RCC 7860 (cell line): ENCODE results near the gene MGAT3.

Experiments used
- DNase-seq: peaks from one replicate; pipeline ENCODE4 v3.0.0-alpha.2; 2015; ENCODE audit warnings: low spot score
- FAIRE-seq: peaks from 2 replicates; lab custom pipeline; 2012; peaks lifted over from hg19 to GRCh38; lab: Jason Lieb, UNC

MGAT3 gene

DNA sequence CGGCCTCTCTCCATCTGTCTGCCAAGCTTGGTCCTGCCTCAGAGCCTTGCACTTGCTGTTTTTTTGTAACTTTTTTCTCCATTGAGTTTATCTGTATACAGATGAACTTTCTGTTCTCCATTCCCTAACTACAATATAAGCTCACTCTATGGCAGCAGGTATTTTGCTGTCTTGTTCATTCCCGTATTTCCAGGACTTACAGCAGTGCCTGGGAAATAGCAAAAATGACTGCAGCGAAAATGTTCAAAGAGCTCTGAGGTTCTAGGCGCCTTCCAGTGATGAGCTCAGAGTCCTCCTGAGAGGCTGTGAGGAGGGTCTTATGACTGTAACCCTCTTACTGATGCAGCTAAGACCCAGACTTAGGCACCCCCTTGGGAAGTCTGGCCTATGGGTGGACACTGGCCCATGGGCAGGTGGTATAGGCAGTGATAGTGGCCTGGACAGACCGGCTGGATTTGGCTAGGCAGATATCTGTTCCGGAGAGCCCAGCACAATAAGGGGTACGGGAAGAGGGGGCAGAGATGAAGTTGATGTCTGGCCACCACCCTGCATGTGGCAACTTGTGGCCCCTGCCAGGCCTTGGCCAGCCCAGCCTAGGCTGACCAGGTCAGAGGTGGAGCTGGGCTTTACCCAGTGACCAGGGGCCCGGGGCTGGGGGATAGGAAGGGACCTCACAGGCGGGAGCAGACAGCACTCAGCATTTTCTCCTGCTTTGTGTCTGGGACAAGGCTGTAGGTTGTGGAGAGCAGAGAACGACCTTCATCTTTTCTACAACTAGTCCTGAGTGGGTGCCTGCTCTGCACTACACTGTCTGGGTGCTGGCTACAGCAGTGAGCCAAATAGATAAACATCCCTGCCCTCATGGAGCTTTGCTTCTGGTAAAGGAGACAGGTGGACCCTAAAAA is 68.2 kb downstream of the MGAT3 start:
- no peak for DNase-seq
- FAIRE-seq: no peak

DNA sequence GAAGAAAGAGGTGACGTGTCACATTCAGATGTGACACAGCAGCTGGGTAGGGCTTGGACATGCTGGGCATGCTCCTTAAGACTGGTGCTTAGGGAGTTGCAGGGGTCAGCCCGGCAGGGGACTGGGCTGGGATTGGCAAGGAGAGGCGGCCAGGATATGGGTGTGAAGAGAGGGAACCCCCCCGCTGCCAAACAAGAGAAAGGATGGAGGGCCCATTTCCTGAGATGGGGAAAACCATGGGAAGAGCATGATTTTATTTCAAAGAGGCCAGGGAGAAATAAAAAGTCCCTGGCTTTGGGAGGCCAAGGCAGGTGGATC is 68.8 kb downstream of the MGAT3 start:
- no peak for DNase-seq
- FAIRE-seq: no peak

DNA sequence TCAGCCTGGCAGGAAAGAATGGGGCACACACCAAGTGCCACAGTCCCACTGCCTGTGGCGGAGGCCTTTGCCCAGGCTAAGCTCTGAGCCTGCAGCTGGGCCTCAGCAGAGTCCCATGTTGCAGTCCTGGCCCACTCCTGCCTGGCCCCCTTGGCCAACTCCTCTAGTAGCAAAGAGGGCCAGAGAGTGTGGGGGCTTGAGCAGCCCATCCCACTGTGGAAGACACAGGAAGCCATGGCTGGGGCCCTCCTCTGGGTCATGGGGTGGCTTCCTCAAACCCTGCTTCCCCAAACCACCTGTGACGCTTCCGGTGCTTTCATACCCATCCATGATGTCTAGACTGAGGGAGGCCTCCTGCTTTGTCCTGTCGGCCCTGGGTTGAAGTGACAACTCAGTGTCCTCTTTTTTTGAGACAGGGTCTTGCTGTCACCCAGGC is 69.9 kb downstream of the MGAT3 start:
- FAIRE-seq (no peak), DNase-seq (no peak)

DNA sequence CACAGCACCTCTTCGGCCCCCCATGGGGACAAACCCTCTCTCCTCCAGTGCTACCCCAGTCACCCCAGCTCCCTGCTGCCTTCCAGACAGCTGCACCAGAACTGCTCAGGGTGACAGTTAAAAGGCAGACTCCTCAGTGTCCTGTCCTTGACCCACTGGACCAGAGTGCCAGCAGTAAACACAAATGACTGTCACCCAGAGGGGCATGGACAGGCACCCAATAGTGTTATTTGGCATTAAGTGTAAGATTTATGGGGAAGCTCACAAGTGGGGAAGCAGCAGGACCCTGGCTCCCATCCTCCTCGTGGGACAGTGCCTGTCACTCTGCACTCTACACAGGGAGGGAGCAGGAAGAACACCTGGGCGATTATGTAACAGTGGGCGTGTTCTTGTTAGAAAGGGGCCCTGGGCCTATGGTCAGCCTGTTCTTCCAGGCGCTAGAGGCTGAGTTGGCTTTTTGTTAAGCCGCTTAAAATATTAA is 70.7 kb downstream of the MGAT3 start:
- DNase-seq (no peak), FAIRE-seq (no peak)

DNA sequence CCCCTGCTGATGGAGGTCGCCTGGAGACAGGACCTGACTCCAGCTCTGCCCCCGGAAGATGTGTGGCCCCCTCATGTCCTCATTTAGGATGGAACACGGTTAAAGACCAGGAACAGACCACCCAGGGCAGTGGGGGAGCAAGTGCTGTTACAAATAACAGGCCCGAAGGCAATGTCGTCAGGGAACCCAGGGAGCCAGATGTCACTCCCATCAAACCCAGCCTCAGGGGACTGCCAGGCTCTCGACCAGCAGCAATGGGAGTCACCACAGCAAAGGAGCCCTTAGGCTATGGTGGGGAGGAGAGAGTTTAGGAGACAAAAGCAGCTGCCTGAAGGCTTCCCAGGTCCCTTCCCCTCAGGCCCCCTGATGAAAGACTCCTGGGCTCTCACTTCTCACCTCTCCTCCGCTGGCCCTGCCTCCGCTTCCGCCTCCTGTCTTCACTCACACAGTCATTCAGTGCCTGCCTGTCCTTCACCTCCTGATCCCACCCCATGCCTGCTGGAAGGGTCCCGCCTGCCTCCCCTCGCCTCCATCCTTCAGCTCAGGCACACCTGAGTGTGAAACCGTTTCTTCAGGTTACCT is 71.4 kb downstream of the MGAT3 start:
- DNase-seq: no peak
- FAIRE-seq: no peak

DNA sequence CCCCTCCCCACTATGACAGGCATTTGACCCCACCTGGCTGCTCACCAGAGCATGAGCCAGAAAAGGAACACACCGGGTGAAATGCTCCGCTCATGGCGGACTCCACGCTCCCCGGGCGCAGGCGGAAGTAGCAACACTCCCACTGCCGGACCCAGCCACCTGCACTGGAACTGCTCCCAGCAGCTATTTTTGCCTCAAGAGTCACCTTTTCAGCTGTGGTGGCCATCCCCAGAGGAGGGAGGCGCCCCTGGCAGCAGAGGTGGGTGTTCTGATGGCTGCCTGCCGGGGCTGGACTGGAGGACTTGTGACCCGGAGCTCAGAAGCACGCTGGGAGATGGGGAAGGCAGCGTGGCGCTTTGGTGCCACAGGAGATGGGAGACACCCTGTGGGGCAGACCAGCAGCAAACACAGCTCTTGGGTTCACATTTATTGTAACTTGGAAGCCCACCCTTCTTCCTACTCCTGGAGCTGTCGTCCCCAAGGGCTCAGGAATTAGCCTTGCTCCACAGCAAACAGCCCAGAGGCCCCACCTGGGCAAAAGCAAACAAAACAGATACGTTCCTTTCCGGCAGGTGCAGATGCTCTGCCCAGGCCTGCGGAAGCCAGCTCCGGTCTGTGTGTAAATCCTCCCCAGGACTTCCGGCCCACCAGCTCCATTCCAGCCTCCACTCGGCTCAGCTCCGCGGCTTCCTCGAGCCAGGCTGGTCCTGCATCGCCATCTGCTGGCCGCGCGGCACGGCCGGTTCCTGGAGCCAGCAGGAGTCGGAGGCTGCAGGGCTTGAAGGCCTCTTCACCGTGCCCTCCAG is 72.1 kb downstream of the MGAT3 start:
- peak; percentile 80 for DNase-seq
- FAIRE-seq: no peak

DNA sequence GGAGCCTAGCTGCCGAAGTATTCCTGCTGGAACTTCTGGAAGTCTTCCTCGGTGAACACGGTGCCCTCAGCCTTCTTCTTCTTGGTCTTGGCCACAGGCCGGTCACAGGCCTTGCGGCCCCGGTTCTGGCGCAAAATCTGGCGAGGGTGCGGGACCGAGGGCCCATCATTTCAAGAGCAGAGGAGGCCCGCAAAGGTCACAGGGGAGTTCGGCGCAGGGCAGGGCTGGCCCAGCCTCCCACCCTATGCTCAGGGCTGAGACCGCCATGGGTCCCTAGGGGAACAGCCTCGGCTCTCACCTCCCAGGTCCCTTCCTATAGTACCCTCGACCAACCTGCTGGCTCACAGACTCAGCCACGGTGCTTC is 72.7 kb downstream of the MGAT3 start:
- DNase-seq (no peak), FAIRE-seq (no peak)

DNA sequence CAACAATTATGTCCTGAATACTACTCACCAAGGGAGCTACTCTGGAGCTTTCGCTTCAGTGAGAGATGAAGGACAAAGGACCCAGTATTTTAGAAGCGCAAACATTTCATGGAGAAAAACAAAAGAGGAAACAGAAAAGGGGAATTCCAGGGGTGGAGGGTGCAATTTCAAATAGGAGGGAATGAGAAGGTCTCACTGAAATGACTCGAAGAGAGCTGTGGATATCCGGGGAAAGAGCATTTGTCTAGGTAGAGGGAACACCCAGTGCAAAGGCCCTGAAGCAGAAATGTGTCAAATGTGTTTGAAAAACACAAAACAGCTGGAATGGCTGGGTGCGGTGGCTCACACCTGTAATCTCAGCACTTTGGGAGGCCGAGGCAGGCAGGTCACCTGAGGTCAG is 73.3 kb downstream of the MGAT3 start:
- no peak for FAIRE-seq
- DNase-seq: no peak

DNA sequence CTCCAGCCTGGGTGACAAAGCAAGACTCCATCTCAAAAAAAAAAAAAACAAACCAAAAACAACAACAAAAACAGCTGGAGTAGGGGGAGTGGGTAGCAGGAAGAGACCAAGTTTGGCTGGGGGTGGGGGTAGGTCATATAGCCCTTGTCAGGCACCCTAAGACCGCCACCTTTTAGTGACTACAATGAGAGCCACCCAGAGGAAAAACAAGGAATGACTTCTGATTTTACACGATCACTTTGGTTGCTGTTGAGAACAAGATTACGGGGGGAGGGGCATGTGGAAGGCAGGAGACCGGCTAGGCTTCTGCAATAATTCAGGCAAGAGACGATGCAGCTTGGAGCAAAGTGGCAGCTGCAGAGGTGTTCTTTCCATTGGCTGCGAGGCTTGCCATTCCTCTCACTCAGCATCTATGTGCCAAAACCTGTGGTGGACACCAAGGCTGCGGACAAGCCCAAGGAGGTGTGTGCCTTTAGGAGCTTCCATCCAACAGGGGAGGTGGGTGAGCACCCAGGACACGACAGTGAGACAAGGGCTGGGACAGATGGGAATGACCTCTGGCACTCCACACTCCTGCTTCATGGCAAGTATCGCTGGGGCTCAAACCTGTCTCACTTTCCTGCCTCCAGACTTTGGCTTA is 74.0 kb downstream of the MGAT3 start:
- FAIRE-seq (no peak), DNase-seq (no peak)

DNA sequence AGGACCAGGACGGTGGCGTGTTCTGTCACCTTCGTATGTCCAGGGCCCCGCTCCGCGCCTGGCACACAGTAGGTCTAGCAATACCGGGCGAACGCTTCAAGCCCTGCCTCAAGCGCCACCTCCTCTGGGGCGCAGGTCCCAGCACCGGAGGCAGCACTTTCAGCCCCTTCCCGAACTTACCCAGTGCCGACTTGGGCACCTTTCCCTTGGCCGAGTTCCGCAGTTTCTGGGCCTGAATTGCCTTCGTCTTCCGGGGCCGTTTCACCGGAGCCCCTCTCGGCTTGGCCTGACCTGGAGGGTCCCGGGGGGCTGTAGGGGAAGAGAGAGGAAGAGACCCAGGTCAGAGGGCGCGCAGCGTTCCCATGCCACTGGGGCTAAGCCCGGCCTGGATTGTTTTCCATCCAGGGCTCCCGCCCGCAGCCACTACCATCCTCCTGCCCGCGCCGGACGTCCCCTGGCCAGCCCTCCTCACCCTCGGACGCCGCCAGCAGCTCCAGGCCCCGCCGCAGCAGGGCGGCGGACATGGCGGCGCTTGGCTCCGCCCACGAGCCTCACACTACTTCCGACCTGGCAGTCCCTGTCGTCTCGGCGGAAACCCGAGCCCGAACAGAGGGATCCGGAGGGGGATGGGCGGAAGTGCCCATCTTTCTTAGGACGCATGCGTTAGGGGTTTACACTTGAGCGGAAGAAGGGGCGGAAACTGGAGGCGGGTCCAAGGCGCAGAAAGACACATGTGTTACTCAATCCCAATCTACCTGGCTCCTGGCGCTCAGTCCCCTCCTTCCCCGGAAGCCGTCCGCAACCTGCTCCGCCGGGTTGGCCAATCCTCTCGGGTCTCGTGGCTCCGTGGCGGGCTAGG is 75.6 kb downstream of the MGAT3 start, which contains the start of gene RPS19BP1:
TSS of gene RPS19BP1 (minus strand) at position 534 of the 859 bp plus-strand sequence. CDS start at position 524, 10 bp downstream.
- FAIRE-seq: peak; percentile 90
- DNase-seq: peak; percentile 99

DNA sequence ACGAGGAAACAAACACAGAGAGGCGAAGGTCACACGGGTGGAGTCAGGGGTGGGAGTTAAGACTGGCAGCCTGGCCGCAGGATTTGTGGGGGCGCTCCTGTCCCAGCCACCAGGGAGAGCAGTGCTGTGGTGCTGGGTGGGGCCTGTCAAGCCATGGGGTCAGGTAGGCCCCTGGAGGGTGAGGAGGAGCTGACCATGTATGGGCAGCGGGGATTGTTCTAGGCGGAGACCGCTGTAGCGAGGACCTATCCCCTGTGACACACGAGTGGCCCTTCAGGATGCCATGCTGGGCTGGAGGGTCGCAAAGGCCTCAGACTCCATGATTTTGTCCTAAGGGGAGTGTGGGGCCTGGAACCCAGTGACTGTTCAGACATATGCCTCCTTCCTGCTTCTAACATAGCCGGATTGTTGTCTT is 77.3 kb downstream of the MGAT3 start:
- DNase-seq: no peak
- no peak for FAIRE-seq

DNA sequence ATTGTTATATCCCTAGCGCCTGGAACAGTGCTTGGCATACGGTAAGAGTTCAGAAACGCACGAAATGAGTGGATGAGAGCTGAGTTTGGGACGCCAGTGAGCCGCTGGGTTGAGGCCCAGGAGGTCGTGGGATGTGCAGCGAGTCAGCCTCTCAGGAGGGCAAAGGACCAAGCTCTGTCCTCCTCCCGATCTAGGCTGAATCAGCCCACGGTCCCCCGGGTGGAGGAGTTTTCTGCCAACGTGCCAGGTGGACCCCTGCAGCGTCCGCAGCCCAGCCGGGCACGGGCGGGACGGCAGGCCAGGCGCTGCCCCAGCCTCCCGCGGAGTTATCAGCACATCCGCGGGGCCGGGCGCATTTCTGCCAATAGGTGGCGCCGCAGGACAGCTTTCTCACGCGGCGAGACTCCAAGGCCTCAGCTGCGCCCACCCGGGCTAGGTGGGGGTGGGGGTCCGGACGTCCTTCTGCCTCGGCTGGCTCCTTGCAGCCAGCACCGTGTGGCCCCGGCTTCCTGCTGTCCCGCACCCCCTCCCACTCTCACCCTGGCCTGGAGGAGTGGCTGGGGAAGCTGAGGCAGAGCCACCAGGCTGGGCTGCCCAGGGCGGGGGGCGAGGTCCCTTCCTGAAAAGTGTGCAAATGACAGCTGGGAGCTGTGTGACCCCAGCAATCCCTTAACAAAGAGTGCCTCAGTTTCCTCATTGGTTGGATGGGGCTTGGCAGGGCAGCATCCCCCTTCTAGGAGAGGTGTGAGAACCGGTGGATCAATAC is 78.0 kb downstream of the MGAT3 start:
- FAIRE-seq (no peak), DNase-seq (peak; percentile 62)

DNA sequence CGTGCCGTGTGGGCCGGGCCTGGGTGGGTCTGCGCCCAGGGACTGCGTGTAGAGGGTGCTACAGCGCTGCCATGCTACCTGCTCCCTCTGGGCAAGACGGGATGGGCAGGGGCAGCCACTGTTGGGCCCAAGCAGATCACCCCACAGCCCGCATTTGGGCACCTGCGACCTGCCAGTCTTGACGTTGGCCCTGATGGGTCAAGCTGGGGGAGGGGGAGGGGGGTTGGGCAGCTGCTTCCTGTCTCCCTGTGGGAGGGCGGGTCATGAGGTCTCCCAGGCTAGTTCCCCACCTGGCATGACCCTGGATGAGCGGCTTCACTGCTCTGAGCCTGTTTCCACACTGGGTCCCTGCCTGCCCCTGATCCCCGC is 78.5 kb downstream of the MGAT3 start:
- DNase-seq: no peak
- no peak for FAIRE-seq

DNA sequence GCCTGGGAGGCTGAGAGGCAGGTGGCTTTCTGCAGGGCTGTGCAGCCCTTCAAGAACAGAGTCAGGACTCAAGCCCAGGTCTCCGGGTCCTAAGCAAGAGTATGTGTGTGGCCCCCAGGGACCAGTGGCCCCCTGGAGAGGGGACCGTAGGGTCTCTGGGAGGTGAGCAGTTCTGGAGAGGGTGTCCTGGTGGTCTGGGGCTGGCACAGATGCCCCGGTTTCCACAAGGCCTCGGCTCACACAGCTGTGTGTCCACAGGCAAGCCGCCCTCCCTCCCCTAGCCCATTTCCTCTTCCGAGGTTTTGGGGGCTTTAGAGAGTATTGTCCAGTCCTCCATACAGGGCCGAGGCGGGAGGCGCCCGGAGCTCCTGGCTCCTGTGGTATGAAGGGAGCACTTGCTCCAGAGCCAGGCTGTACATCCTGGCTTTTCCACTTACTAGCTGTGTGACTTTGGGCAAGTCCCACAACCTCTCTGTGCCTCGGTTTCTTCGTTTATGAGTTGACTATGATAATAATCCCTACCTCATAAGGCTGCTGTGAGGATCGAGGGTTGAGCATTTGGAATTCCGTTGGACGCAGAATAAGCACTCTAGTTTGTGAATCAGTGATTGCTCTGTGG is 79.1 kb downstream of the MGAT3 start:
- FAIRE-seq: no peak
- DNase-seq: no peak

DNA sequence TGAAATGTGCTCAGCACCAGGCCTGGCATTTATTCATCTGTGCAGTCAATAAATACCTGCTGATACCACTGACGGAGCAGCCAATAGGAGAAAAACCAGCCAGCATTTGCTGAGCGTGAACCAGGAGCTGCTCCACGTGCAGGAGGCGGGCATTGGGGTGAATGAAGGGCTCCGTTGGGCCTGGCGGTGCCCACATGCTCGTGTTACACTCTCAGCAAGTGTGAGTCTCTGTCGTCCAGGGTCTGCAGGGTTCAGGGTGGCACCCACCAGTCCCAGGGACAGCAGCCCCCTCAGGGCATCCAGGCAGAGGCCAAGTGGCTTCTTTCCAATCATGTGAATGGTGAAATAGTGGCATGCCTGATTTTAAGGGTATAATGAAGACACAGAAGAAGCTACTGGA is 79.9 kb downstream of the MGAT3 start:
- DNase-seq: no peak
- no peak for FAIRE-seq

DNA sequence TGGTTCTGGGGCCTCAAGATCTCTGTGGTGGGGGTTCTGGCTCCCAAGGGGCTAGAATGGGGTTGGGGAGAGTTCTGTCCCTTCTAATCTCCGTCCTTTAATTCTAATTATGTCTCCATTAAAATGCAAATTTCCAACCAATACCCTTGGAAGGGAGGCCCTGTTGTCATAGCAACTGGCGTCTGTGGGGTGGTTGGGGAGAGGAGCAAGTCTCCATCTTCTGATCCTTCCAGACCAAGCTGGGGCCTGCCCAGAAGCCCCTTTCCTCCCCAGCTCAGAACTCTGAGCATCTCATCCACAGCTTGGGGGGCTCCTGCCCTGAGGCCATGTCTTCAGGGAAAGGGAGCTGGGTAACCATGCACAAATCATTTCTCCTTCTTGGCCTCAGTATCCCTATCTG is 81.2 kb downstream of the MGAT3 start:
- DNase-seq (no peak), FAIRE-seq (no peak)
